Femur (tissue), 1 donor: ENCODE results near the gene CCNL2.
"Not testable (repeated sequence)": the region's sequence is repeated elsewhere in the genome, so short reads cannot be mapped to it uniquely, and the experiment has no call there.

Experiments used
- DNase-seq: peaks from one replicate; pipeline ENCODE4 v3.0.0-alpha.2; 2017

CCNL2 gene

GRCh38 chr1:1399187-1399871 lies at the start of gene CCNL2:
TSS of gene CCNL2 (minus strand) at chr1:1399335. CDS start at chr1:1399306, 29 bp downstream.
- DNase-seq, result peak; percentile 99

- not testable (repeated sequence) for DNase-seq
Observed at GRCh38 chr1:1446631-1447030, 47.5 kb upstream of the CCNL2 start.

- no peak for DNase-seq
Observed at GRCh38 chr1:1442069-1442770, 43.1 kb upstream of the CCNL2 start.

GRCh38 chr1:1441002-1441888 lies 42.1 kb upstream of the CCNL2 start:
- DNase-seq, result peak; percentile 52

- no peak for DNase-seq
Observed at GRCh38 chr1:1440262-1441001, 41.3 kb upstream of the CCNL2 start.

- DNase-seq, result no peak
Observed at GRCh38 chr1:1439546-1440261, 40.6 kb upstream of the CCNL2 start.

- peak; percentile 38 for DNase-seq
Observed at GRCh38 chr1:1438531-1439381, 39.6 kb upstream of the CCNL2 start.

GRCh38 chr1:1437904-1438376 lies 38.8 kb upstream of the CCNL2 start:
- no peak for DNase-seq

- peak; percentile 30 for DNase-seq
Observed at GRCh38 chr1:1437033-1437903, 38.1 kb upstream of the CCNL2 start.

- no peak for DNase-seq
Observed at GRCh38 chr1:1436630-1437032, 37.5 kb upstream of the CCNL2 start.

GRCh38 chr1:1435911-1436629 lies 36.9 kb upstream of the CCNL2 start:
- DNase-seq, result peak; percentile 29

GRCh38 chr1:1435106-1435903 lies 36.2 kb upstream of the CCNL2 start, which contains the start of gene VWA1:
TSS of gene VWA1 (plus strand) at chr1:1435690. CDS start at chr1:1435749, 59 bp downstream.
- peak; percentile 84 for DNase-seq

GRCh38 chr1:1434824-1435105 lies 35.6 kb upstream of the CCNL2 start:
- no peak for DNase-seq

- DNase-seq, result peak; percentile 87
Observed at GRCh38 chr1:1434131-1434823, 35.1 kb upstream of the CCNL2 start.

- DNase-seq, result peak; percentile 88
Observed at GRCh38 chr1:1433804-1434130, 34.6 kb upstream of the CCNL2 start.

- peak; percentile 80 for DNase-seq
Observed at GRCh38 chr1:1432951-1433803, 34.0 kb upstream of the CCNL2 start.
